ENCODE data around the gene CATSPER3. TPM values are rescaled to one million over a fixed set of nuclear protein-coding genes. Genes with fewer than 3 reads are reported as not detected.

CATSPER3 gene
- total and polyA plus RNA-seq, 2 of the 8 experiments (the other 6 are each of a cell fraction or from before 2014, with no cell fraction given) = 0.62 TPM; not detected in 1

DNA sequence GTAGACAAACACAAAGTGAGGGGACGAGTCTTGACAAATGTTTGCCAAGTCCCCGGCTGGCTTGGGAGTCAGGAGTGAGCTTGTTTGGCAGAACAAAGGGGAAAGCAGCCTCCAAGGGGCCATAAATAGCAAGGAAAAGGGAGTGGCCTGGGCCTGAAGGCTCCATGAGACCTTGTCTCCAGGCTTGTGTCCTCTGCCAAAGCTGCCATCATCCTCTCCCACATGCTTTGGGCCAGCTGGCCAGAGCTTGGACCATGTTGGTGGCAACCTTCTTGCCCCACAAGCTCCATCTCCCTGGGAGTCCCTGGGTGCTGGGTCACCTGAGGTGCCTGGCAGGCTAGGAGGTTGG, 79.6 kb downstream of the CATSPER3 start:
- H3K18ac ChIP-seq (ENCODE audit: extremely low read depth, low read length) = no peak overlapping the region
- H3K9me3 ChIP-seq (ENCODE audit: insufficient read depth in 2 of 2, low read depth in 1 of 2, low read length in 1 of 2) = no peaks in the 10 kb centered on the region
- TF ChIP-seq EZH2 (IDR thresholded peaks at IDR 0.05; ENCODE audit: low read depth, low read length, severe bottlenecking) = peak; percentile 13
- no peak for TF ChIP-seq POLR2A (IDR thresholded peaks at IDR 0.05; ENCODE audit: control extremely low read depth in 1 of 2, low read depth in 2 of 2, low read length in 2 of 2)
- H4K8ac ChIP-seq (ENCODE audit: extremely low read depth, insufficient read depth, low read length) = no peak overlapping the region
- CTCF ChIA-PET (ENCODE audit: partially characterized antibody) = interaction anchor here (0.8 to 1.7 kb wide), 4 partner anchors 13 to 144 kb away, joined by 3 to 4 read pairs (median 3); no protein-coding TSS in a partner anchor
- no peak overlapping the region for H3K4ac ChIP-seq (replicated peaks; ENCODE audit: insufficient read length, low read depth, low read length)
- peaks cover 7% of the 10 kb centered on the region; the same call in 1 of the 2 replicates for H3K23me2 ChIP-seq (ENCODE audit: low read depth, low read length)
- POLR2A ChIA-PET (ENCODE audit: partially characterized antibody) = no interaction called here
- no peaks in the 10 kb centered on the region for H3K79me1 ChIP-seq (ENCODE audit: low read depth, low read length)
- H2BK120ac ChIP-seq (replicated peaks; ENCODE audit: low read depth, low read length) = no peak overlapping the region
- peaks cover 57 to 99% (median 90%) of the 10 kb centered on the region in 4 experiments for H3K27me3 ChIP-seq (replicated peaks in 1 of 4; ENCODE audit: control insufficient read depth in 3 of 4, extremely low read depth in 1 of 4, insufficient read depth in 3 of 4, low read length in 3 of 4)
- H3K9ac ChIP-seq (replicated peaks in 1 of 4; ENCODE audit: extremely low read depth in 1 of 4, low read depth in 3 of 4, low read length in 3 of 4) = no peak overlapping the region
- H3K79me2 ChIP-seq (ENCODE audit: control insufficient read depth in 1 of 2, insufficient read depth in 2 of 2, low read length in 2 of 2) = no peaks in the 10 kb centered on the region
- H4K5ac ChIP-seq (ENCODE audit: insufficient read length, low read depth, low read length) = no peak overlapping the region
- H3K4me3 ChIP-seq (ENCODE audit: extremely low read depth in 1 of 4, insufficient read depth in 2 of 4, low read depth in 3 of 4, low read length in 4 of 4) = no peak overlapping the region
- H4K20me1 ChIP-seq (replicated peaks in 1 of 2; ENCODE audit: control insufficient read depth in 1 of 2, insufficient read depth in 2 of 2, low read length in 2 of 2) = peaks cover 0 to 5% of the 10 kb centered on the region in 2 experiments
- DNase-seq (ENCODE audit: low read depth in 1 of 2, low spot score in 2 of 2) (no peak), FAIRE-seq (no peak)
- no peak overlapping the region for H4K91ac ChIP-seq (replicated peaks; ENCODE audit: insufficient read length, low read length)
- no peak overlapping the region for H3K4me2 ChIP-seq (ENCODE audit: insufficient read depth in 1 of 2, low read depth in 2 of 2, low read length in 2 of 2)
- 0 out of 2 replicates have a peak overlapping the region, but pooled peaks have one; percentile 29 for H2BK15ac ChIP-seq (ENCODE audit: low read length)
- no peak overlapping the region for H2BK20ac ChIP-seq (ENCODE audit: low read length)
- H3K14ac ChIP-seq (ENCODE audit: insufficient read length) = no peak overlapping the region
- no peak overlapping the region for H2BK5ac ChIP-seq (ENCODE audit: low read depth, low read length)
- no peak overlapping the region for H2AFZ ChIP-seq (ENCODE audit: low read length)
- H2BK12ac ChIP-seq (ENCODE audit: low read depth, low read length) = peak overlapping the region; percentile 50; the same call in 1 of the 2 replicates
- H2AK5ac ChIP-seq (ENCODE audit: low read depth, low read length) = no peak overlapping the region; the same call in 1 of the 2 replicates
- peaks cover 0 to 3% (median 2%) of the 10 kb centered on the region in 4 experiments; a peak in 3 of 7 replicates for H3K4me1 ChIP-seq (replicated peaks in 1 of 4; ENCODE audit: control insufficient read depth in 3 of 4, insufficient read depth in 4 of 4, low read length in 3 of 4)
- H3K23ac ChIP-seq (ENCODE audit: insufficient read length) = no peak overlapping the region
- WGBS, 2 experiments (ENCODE audit: extremely low coverage in 1 of 2, insufficient coverage in 1 of 2, insufficient read length in 1 of 2, insufficient replicate concordance in 2 of 2, low coverage in 1 of 2, low lambda C conversion rate in 2 of 2, missing lambda C conversion rate in 1 of 2) = 86% methylated on average over 2 of the region's 2 CpGs; no CpG with 5 or more reads in 1 of the 2 experiments
- H3K27ac ChIP-seq (ENCODE audit: low read depth, low read length) = no peak overlapping the region
- no peaks in the 10 kb centered on the region for H3K36me3 ChIP-seq (ENCODE audit: control insufficient read depth in 2 of 4, insufficient read depth in 4 of 4, low read length in 3 of 4)
- no peak overlapping the region for H3K56ac ChIP-seq (replicated peaks; ENCODE audit: insufficient read length, low read depth, low read length)
